Body of pancreas (tissue), 4 donors: ENCODE data around the gene NAA11.

ENCODE experiments used
- POLR2A ChIP-seq, 3 donors: fragments of 450-650 bp; IDR thresholded peaks; one replicate each; pipeline ENCODE4 v1.6.1; 2016; ENCODE audit warnings: antibody characterized with exemption in 3 of 3, mild to moderate bottlenecking in 2 of 3
- TF ChIP-seq, protein P1 (sequence below), 7 experiments: fragments of 450-650 bp in 4 of 7; fragments of 200-600 bp in 3 of 7; sonication (generic) in 3 of 7; IDR thresholded peaks; one replicate each; pipeline ENCODE4 v1.5.1; 2016 to 2019; ENCODE audit warnings: antibody characterized with exemption in 7 of 7

- TF ChIP-seq, protein P1, sequence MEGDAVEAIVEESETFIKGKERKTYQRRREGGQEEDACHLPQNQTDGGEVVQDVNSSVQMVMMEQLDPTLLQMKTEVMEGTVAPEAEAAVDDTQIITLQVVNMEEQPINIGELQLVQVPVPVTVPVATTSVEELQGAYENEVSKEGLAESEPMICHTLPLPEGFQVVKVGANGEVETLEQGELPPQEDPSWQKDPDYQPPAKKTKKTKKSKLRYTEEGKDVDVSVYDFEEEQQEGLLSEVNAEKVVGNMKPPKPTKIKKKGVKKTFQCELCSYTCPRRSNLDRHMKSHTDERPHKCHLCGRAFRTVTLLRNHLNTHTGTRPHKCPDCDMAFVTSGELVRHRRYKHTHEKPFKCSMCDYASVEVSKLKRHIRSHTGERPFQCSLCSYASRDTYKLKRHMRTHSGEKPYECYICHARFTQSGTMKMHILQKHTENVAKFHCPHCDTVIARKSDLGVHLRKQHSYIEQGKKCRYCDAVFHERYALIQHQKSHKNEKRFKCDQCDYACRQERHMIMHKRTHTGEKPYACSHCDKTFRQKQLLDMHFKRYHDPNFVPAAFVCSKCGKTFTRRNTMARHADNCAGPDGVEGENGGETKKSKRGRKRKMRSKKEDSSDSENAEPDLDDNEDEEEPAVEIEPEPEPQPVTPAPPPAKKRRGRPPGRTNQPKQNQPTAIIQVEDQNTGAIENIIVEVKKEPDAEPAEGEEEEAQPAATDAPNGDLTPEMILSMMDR (IDR thresholded peaks at IDR 0.05), result no peak
- no peak for TF ChIP-seq POLR2A (IDR thresholded peaks at IDR 0.05)
Observed at GRCh38 chr4:79366422-79366821, 40.6 kb upstream of the NAA11 start.
